NCI-H2196 treated with DMSO at 0.1 percent for 48 hours (cell line): ENCODE measurements around the gene MARCHF9.

ENCODE experiments used
- DNase-seq: peaks from one replicate; lab custom pipeline; 2025; ENCODE audit not compliant: unreplicated experiment; lab: John Stamatoyannopoulos, UW

The MARCHF9 gene

GRCh38 chr12:57724003-57724935, 30.6 kb upstream of the MARCHF9 start:
- DNase-seq = no peak

GRCh38 chr12:57724936-57725740, 29.8 kb upstream of the MARCHF9 start:
- DNase-seq = no peak

DNA sequence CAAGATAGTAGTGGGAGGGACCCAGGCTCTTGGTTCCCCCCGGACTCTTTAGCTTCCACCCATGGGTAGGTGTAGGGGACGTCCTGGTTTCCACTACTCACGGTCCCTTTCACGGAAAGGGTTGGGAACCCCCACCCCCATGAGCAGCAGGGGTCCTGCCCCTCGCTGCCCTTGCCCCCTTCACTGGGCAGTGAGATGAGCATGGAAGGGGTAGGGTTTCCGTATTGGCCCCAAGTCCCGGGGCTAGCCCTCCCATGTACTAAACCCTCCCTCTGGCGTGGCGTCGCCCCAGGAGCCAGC, 29.1 kb upstream of the MARCHF9 start:
- DNase-seq = no peak

DNA sequence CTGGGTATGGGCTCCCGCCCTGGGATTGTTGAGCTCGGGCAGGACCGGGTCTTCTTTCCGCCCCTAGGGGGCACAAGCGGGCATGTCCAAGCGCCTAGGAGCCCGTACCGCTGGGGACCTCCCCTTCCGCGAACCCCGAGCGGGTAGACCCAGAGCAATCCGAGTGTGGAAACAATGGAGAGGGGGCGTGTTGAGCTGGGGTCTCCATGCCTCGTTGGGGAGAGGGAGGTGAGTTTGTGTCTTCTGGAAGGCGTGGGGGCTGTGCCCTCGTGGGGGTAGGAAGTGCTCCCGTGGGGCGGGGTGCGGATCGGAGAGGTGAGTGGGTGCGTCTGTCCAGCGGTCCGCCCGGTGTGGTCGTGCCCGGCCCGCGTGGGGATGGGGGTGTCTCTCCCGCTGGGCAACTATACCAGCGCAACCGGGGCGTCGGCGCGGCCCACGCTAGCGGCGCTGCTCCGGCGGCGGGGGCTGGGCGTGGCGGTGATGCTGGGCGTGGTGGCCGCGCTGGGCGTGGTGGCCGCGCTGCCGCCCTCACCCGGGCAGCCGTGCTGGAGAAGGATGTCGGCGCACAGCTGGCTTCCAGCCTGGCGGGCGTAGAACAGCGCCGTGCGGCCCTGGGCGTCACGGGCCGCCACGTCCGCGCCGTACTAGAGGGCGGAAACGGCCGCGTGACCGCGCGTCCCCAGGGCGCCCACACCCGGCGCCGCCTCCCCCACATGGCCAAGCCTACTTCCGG, 28.6 kb upstream of the MARCHF9 start:
- peak; percentile 82 for DNase-seq

- DNase-seq = no peak
Measured at GRCh38 chr12:57726884-57727757, 27.8 kb upstream of the MARCHF9 start.

GRCh38 chr12:57727758-57728395, 27.0 kb upstream of the MARCHF9 start:
- DNase-seq = no peak

DNA sequence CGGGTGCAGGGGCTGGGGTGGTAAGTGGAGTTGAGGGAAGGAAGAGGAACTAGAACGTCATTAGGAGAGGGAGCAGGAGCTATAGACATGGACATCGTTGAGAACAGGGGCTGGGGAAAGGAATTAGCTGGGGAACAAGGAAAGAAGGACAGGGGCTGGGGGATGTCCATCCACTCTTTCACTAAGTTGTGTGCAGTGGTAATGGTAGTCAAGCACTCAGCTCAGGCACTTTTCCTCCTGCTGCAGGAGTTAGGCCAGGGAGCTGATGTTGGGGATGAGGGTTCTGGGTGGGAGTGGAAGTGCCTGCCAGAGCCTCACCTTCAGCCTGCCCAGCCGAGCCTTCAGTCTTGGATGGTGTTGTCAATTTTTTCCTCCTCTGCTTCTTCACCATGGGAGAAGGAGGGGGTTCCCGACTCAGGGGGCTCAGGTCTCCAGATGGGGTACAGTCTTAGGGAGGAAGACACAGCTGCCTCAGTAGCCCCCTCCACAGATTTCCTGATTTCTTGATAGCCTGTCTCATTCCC, 25.5 kb upstream of the MARCHF9 start:
- no peak for DNase-seq

DNA sequence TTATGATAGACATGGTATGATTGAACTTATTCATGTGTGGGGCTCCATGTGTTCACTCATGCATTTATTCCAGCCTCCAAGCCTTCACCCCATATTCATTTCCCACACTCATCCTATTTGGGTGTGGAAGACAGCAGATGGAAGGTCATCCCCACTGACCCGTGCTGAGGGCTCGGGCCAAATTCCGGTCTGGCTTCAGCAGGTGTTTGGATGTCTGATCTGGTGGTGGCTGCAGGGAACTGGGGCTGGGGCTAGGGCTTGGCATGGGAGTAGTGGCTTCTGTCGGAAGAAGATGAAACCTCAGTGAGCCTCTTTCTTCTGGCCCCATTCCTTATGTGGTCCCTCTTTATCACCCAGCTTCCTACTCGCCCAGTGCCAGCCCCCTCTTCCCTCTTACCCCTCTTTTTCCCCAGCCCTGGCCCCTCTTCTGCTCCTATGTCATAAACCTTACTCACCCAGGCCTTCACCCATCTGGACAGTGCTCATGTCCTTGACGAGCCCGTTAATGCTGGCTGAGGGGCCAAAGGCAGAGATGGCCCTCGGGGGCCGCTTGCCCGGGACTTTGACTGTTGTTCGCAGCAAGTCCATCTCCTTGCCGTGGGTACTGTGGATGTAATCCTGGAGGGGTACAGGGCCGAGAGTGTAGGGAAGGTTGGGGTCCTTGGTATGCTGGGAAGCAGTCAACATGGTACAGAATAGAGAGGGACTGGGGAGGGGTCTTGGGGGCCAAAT, 24.4 kb upstream of the MARCHF9 start:
- no peak for DNase-seq

DNA sequence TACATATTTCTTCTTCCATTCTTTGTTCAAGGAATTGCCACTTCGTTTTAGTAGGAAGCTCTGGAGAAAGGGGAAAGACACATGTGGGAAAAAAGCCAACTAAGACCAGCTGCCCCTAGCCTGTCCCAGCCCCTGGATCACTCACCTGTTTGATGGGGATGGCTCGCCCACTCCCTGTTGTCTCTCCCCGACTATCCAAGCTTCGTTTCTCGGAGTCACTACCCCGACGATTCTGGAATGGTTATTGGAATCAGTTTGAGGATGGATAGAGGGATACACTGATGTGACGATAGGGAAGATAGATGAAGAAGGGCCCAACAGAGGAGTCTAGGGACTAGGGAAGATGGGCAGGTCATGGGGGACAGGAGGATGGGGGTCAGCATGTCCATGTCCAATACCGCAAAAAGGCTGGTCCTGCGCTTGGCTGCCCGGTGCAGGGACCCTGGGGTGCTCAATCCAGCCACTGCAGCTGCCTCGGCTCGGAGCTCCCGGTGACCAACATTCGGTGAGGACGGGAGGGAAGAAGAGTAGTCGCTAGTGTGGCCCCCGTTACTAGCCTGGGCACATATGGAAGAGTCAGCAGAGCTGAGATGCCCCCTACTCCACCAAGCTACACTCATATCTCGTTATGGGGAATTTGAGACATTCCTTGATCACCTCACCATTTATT, 23.4 kb upstream of the MARCHF9 start:
- no peak for DNase-seq

GRCh38 chr12:57732270-57732669, 22.6 kb upstream of the MARCHF9 start:
- DNase-seq = no peak

DNA sequence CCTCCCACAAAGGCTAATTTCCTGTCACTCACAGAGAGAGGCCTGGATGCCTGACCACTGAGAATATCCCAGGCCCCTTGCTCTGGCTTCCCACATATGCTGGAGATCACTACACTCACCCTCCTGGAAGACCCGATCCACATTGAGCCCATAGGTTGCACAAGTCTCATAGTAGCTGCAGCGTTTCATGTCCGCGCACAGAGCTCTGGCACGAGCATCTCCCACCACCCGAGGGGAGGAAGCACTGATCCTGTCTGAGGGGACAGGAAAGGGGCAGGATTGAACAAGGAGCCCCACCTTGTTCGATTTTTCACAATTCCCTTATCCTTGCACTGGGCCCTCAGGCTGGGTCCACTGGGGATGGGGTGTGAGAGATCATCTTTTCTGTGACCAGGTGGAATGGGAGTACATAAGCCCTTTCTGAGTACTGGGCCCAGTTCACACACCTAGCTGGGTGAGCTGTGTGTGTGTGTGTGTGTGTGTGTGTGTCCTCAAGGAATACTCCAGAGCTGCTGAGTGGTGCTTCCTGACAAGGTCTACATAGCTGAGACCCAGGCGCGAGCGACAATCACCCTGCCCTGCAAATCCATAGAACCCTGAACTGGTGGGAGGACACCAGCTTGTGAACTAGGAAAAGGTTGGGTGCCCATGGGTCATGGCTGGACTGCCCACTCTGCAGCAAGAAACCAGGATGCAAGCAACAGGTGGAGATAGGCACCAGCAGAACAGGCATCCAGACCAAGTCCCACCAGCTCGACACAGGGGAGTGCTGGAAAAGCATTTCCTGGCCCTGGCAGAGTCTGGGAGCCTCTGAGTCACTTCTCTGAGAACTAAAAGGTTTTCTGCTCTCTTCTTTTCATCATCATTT, 21.9 kb upstream of the MARCHF9 start:
- no peak for DNase-seq

- DNase-seq = no peak
Measured at GRCh38 chr12:57733928-57734327, 21.0 kb upstream of the MARCHF9 start.

GRCh38 chr12:57734591-57734990, 20.3 kb upstream of the MARCHF9 start:
- DNase-seq = no peak

GRCh38 chr12:57735198-57735855, 19.6 kb upstream of the MARCHF9 start:
- DNase-seq = no peak

GRCh38 chr12:57735952-57736740, 18.8 kb upstream of the MARCHF9 start:
- peak; percentile 44 for DNase-seq

DNA sequence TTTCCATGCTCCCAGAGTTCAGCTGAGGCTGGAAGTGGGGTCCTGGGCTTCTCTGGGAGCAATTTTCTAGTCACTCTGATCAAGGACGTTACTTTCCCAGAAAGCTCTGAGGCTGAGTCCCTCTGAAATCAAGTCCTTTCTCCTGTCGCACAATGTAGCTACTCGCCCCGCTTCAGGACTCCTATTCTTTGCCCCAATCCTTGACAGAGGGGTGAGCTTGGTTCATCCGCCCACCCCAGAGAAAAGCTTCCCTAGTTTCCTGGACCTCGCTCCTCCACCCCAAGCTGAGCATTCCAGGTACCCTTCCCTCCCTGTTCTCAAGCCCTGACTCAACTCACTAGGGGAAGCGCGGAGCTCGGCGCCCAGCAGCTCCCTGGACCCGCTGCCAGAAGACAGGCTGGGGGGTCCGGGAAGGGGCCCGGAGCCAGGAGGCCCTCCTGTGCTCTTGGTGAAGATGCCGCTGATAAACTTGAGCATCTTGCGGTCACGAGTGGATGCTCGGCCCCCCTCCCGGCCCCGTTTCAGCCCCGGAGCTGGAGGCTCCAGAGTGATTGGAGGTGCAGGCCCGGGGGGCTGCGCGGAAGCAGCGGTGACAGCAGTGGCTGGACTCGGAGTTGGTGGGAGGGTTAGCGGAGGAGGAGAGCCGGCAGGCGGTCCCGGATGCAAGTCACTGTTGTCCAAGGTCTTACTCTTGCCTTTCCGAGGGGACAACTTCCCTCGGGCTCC, 18.0 kb upstream of the MARCHF9 start:
- no peak for DNase-seq
